IPS DF 4.7 (cell line): ENCODE measurements around the gene C10orf67.

ENCODE experiments used
- DNase-seq: peaks from one replicate; pipeline ENCODE4 v3.0.0-alpha.2; 2013; ENCODE audit warnings: low spot score; ENCODE audit errors: extremely low read depth

Gene C10orf67

DNA sequence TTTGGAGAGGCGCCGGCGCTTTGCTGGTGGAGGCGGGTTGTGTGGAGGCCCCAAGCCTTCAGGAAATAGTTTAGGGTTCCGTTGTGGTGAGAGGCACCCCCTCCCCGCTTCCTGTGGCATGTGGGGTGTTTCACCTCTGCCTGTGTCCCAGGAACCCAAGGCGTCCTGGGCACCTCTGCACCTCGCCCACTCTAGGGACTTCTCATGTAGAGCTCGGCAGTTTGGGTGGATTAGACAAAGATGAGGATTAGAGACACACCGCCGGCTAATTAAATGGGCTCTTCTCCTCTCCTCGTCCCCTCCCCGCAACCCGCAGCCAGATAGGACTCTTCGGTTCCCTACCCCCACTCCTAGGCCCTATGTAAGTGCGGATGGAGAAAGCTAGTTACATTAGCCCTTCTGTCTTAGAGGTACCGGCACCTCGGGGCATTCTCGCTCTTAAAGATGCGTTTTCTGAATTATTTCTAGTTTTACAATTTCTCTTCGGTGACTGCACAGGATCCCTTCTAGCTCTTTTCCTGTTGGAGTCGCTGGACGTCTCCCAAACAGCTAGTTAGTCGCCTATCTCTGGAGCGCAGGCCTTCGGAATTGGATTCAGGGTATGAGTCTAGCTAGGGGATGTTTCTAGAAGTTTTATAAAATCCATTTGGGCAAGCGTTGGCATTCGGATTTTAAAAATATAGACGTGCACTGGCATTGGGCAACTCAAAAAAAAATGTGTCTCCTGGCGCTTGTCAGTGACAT lies 144.7 kb downstream of the C10orf67 start:
- DNase-seq, result no peak

DNA sequence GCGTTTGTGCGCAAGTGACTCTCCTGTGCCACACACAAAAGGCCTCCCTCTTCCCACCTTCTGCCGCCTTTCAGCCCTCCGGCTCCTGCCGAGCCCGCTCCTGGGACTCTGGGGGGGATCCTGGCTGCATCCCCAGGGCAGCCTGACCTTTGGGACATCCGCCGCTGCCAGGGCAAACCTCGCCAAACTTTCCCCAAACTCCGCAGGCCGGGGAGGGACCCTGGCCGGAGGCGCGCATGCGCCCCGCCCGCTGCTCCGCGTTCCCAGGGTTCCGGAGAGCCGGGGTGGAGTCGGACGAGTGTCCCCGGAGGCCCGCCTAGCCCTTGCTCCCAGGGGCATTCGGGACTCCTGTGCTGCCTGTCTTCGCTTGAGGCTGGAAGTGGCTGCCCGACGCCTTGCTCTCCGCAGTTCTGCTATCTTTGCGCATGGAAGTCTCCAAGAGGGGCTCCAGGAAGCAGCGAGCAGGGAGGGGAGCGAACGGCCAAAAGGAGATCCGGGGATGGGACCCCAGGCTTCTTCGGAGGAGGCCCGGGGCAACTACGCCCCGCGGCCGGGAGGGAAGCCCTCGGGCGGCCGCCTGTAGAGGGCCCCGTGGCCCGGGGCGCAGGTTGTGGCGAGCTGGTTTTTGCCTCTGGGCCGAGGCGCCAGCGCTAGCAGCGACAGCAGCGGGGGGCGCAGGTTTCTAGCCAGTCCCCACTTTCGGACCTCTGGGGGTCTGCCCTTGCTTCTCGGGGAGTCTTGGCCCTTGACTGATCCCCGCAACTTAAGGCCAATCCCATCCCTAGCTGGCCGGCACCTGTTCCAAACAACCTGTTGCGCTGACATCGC lies 145.4 kb downstream of the C10orf67 start:
- DNase-seq, result no peak

DNA sequence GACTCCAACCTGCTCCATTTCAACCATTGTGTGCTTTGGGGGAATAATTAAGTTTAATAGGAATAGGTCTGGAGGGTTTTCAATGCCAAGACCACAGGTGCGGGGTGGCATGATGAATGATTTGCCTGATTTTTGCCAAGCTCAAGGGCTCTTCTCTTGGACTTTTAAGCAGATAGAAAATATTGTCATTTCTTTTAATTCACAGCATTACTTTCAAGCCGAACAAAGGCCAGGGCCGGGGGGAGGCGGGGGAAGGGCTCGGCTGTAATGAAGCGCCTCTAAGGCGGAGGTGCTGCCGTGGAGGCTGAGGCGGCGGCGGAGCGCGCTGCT lies 146.0 kb downstream of the C10orf67 start:
- no peak for DNase-seq

DNA sequence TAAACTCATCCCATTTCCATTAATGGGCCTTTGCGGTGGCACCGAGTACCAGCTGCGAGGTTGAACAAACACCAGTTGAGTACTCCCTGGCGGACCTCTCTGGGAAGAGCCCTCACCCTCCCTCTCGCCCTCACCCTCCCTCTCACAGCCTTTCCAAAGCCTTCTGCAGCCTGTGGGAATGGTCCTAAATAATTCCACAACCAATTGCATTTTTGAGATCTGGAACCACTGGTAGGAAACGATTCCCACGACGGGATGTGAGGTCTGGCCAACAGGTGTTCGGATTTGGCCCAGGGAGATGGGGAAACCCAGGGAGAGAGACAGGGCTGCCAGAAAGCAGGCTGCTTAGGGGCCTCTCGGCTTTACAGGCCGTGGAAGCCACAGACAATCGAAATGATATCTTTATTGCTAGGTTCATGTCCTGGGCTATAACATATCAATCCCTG lies 147.2 kb downstream of the C10orf67 start:
- no peak for DNase-seq

DNA sequence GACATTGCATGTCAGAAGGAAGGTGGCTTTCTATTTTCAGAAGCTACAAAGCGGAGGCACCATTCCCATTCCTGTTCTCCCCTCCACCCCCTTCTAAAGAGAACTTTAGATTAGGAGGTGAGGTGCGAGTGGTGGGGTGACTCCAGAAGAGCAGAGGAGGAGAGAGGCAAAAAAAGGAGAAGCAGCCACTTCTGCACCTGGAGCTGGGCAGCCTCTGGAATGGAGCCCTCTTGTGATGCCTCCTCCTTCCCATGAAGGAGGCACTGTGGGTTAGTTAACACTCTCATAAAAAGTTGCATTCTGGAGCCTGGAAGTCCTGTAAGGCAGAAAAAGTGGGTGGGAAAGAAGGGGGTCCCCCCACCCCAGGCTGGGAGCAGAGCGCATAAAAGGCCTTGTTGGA lies 147.7 kb downstream of the C10orf67 start:
- DNase-seq, result no peak

DNA sequence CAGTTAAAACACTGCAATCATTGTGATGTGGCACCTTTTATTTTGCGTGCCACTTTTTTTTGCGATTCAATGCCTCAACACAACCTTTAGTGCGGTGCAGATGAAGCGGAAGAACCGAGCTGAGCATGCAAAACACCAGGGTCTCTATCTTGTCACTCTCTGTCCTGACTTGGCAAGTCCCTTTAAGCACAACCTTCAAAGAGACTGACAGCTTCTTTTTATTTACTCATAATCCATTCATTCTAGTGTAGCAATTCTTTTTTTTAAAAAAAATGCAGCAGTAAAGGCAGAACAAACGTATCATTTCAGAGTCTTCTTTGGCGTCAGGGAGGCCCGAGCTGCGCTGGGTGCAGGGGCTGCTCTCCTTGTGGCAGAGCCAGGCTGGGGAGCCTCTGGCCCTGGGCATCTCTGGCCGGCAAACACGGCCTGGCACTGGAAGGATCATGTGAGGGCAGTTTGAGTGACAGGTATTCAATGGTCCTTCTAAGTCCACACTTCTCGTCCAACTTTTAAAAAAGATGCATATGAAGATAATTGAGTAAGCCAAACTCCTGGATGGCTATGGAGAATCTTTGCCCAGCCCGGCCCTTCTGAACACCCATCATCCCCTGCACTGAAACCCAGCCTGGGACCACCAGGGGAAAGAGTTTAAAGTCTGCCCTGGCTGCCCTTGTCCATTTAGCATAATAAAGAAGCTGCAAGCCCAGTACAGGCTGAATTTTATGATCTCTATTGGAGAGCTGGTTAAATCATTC lies 148.6 kb downstream of the C10orf67 start:
- DNase-seq, result no peak

DNA sequence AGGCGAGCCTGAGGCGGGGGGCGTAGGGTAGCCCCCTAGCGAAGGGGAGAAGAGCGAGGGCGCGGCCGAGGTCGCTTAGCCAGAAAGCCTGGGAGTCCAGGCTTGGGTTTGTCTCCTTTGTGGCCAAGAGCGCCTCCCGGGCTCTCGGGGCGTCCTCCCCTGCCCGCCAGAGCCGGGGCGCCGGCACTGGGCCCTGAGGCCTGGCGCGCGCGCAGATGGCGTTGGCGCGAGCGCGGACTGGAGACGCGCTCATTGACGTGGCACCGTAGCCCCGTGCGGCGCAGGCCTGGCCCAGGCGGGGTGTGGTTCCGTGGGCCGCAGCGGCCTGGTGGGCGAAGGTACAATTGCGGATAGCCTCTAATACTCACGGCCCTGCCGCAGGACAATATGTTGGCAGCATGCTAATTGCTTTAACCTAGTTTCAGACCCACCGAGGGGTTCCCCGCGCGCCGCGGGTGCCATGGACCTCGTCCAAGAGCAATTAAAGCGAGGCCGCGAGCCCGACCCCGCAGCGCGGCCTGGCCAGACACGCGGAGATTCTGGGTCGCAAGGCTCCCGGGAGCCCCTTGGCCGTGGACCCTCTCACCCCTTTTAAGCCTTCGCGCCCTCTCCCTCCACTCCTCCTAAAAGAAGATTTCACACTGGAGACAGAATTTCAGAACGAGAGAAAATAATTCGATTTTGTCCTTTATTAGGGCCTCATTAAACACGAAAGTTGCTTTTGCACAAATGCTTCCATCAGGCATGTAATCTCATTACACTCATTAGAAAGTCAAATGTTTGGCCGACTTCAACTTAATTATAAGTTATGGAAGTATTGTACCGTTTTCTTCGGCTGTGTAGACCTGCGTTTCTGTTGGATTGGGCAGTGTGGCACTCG lies 149.4 kb downstream of the C10orf67 start:
- no peak for DNase-seq

DNA sequence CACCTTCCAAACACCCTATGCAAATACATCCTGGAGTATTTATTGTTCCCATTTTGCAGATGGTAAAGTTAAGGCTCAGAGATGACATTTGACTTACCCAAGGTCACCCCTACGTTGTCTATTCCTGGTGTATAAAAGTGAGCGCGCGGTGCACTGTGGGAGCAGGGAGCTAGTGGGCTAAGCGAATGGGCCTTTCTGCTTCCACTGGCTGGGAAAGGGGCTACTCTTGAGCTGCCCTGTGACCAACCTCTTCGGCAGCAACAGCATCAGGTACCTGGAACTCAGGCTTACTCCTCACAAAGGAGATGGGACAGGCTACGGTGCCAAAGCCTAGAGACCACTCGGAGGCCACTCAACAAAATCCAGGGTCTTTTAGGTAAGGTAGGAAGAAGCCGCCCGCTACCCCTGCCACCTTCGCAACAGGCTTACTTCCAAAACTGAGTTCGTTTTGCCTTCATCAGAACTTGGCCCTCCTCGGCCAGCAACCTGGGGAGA lies 150.1 kb downstream of the C10orf67 start:
- no peak for DNase-seq

DNA sequence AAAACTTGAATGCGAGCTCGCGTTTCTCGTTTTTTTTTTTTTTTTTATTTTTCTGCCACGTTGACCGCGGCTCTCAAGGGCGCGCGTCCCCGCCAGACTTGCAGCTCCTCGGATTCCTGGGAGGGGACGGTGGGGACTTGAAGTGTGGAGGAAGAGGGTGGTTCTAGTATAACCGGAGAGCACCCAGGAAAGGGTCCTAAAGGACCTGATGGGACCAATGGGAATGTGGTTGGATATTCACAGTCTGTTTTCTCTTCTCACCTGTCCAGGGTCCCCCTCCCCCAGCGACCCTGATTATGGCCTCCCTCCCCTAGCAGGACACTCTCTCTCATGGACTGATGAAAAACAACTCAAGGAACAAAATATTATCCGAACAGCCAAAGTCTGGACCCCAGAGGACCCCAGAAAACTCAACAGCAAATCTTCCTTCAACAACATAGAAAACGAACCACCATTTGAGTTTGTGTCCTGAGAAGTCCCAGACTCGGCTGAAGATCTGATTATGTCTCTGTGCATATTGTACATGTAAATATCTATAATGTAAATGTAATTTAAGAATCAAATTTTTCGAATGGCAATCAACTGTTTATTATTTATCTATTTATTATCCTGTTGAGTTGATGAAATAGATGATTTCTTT lies 151.0 kb downstream of the C10orf67 start:
- no peak for DNase-seq

DNA sequence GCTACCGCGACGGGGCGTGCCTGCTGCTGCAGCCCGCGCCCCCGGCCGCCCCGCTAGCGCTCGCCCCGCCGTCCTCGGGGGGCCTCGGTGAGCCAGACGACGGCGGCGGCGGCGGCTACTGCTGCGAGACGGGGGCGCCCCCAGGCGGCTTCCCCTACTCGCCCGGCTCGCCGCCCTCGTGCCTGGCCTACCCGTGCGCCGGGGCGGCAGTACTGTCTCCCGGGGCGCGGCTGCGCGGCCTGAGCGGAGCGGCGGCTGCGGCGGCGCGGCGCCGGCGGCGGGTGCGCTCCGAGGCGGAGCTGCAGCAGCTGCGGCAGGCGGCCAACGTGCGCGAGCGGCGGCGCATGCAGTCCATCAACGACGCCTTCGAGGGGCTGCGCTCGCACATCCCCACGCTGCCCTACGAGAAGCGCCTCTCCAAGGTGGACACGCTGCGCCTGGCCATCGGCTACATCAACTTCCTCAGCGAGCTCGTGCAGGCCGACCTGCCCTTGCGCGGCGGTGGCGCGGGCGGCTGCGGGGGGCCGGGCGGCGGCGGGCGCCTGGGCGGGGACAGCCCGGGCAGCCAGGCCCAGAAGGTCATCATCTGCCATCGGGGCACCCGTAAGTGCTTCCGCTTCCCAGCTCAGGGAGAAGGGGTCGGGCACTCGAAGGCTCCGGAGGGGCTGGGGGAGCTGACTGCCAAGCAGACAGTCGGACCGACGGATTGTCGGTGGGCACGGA lies 151.7 kb downstream of the C10orf67 start:
- DNase-seq, result no peak

DNA sequence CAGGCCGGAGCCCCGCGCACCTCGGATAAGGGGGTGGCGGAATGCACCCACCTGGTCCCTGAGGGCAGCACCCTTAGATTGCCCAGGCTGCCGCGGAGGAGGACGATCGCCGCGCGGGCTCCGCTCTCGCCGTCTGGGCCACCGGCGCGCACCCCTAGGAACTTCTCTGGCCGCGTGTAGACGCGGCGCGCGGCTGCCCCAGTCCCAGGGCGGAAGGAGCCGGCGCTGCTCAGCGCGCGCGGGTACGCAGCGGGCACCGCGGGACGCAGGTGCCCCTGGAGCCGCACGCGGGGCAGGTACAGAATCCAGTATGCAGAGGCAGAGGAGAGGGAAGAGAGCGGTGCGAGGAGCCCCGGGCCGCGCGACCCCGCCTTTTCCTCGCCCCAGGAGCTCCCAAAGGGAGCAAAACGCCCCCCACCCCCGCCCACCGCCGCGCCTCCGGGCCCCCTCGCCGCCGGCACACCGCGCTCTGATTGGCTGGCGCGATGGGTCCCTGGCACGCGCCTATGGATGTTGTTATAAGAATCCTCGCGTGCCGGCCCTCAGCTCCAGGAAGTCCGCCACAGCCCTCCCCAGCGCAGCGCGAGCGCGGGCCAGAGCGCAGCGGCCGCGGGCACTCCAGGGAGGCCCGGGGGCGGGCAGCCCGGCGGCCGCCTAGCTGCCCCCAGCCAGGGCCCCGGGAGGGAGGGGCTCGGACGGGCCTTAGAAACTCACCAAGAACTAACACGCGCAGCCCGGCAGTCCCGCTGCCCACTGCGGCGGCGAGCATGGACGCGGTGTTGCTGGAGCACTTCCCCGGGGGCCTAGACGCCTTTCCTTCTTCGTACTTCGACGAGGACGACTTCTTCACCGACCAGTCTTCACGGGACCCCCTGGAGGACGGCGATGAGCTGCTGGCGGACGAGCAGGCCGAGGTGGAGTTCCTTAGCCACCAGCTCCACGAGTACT lies 152.6 kb downstream of the C10orf67 start, which contains the start of gene PTF1A:
TSS of gene PTF1A (plus strand) at position 549 of the 948 bp plus-strand sequence. CDS start at position 768, 219 bp downstream.
- no peak for DNase-seq

DNA sequence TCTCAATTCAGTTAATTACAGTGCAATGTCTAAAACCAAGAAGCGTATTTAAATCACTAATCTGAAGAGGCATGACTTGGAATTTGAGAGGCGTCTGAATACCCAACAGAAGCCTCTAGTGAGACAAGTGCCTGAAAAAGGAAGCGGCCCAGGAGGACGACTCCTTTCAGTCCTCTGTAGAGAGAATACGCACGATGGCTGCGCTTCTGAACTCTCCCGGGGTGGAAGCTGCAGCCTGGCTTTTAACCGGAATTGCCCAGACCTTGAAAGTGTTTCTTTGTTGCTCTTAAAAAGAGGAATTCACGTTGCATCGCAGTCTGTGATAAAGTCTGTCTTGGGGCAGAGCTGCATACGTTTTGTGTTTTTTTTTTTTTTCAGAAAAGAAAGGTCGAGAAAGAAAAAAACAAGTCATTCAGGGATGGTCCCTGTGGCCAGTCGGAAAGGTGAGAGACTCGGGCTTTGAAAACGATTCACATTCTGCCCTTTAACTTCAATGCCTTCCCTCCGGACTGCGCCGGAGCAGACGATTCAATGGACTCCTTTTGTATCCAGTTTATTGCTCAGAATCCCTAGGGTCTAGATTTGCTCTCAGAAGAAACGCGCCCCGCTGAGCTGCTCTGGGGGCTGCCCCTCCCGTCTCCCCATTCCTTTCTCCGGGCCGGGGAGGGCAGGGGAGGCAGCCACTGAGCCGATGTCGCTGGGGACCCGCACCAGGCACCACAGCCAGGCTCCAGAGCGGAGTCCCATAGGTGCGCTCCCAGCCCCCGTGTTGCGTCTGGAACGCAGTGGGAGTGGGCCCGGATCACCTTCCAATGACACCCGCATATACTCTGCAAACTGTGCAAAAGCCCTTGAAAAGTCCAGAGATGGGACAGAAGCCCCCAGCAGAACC lies 153.5 kb downstream of the C10orf67 start:
- DNase-seq, result no peak

DNA sequence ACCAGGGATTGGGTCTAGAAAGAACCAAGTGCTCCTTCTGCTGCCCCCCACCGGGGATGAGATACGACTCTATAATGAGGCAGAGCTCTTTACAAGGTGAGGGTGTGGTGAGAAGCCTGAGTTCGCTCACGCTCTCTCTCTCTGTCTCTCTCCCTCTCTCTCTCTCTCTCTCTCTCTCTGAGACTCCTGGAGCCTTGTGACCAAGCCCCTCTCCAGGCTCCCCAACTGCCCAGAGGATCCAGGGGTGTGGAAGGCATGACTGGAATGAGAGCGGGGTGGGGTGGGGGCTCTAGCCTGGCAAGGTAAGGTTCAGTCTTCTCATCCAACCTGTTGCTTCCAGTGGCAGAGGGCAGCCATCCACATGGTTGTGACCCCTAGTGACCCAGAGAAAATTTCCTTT lies 155.6 kb downstream of the C10orf67 start:
- no peak for DNase-seq

DNA sequence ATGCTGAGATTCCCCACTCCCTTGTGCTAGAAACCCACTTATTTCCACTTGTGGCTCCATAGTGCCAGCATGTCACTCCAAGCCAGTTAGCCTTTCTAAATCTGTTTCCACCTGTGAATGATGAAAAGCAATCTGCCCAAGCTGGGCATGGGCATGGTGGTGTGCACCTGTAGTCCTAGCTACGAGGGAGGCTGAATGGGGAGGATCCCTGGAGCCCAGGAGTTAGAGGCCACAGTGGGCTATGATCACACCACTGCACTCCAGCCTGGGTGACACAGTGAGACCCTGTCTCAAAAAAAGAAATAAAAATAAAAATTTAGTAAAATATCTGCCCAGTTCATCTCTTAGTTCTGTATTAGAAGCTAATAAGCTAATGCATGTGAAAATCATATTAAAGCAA lies 157.4 kb downstream of the C10orf67 start:
- no peak for DNase-seq

DNA sequence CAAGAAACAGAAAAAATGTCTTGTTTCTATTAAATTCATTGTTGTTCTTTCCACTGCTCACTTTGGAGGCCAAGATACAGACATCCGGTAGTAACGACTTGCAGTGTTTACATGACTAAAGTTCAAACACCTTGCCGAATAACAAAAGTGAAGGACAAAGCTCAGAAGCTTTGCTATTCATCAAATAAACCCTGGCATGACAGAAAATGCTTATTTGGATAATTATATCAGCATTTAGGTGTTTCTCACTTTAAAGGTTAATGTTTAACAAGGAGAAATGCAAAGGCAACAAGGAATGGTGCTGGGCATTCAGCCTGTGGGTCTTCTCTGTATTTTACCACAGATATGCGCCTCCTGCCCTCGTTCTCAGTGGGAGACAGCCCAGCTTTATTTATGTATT lies 157.9 kb downstream of the C10orf67 start:
- DNase-seq, result no peak

DNA sequence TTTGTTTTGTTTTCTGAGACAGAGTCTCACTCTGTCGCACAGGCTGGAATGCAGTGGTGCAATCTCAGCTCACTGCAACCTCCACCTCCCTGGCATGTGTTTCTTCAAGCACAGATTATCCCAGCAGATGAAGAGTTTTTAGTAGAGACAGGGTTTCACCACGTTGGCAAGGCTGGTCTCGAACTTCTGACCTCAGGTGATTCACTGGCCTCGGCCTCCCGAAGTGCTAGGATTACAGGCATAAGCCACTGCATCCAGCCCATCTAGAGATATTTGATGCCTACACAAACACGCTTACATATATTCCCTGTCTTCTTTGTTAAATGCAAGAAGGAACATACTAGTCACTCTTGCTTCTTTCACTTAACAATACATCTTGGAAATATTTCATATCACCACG lies 158.4 kb downstream of the C10orf67 start:
- no peak for DNase-seq

DNA sequence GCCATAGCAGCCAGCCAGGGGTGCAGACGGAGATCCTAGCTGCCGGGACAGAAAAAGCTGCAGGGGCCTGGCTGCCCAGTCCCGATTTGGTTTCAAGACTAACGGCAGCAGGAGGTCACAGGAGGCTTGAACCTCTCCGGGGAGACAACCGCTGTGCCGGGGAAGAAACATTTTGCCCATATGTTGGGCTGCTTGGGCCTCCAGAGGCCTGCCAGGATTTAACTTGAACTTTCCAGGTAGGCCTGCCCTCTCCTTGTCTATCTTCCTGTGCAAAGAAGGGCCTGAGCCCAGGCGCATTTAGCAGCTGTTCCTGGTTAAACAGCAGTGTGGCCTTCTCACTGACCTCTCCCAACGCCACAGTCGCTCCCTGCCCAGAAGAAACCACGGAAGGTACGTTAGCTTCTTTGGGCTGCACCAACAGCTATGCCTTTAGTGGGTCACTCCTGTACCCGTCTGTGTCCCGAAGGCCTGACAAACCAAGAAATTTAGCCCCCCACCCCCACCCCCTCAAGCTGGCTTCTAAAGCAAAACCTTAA lies 169.6 kb downstream of the C10orf67 start:
- DNase-seq, result no peak
